ENCODE data around the gene ICAM5. TPM values are rescaled to one million over a fixed set of nuclear protein-coding genes. Genes with fewer than 3 reads are reported as not detected.
A peak's percentile ranks its signal among the peaks of the same experiment; 100 is the strongest.

ICAM5 gene
- total RNA-seq, 1 experiment from 2014 or later, result 53.9 TPM

DNA sequence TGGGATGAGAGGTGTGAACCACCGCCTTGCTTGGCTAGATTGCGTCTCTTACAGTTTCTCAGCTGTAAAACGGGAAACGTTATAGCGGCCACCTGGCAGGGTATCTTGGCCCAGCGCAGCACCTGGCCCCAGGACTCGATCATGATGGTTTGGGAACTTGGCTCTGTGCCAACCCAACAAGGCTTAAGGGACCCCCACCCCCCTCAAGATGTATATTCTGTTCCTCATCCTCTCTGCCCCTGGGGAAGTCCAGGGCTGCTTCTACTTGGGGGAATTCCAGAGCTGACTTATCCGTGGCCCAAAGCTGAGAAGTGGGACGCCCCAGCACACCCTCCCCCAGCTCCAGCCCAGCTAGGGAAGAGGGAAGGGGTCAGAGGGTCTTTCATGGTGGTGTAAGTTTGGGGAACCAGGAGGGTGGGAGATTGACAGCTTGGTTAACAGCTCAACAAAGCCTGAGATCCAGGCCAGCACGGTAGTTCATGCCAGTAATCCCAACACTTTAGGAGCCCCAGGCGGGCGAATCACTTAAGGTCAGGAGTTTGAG, 18.1 kb upstream of the ICAM5 start:
- ChIA-PET POLR2A (no interaction called here), RAD21 (ENCODE audit: low non-redundant PET in 1 of 2, low total read pairs in 2 of 2, uncharacterized antibody in 2 of 2, unreplicated experiment in 2 of 2) (interaction anchor here (1.2 to 3.2 kb wide), 4 partner anchors 18 to 119 kb away, joined by 3 to 31 read pairs (median 8); partner anchors contain the start of gene ICAM5 (in 1 of the 2)), CTCF (interaction anchor here (0.8 to 7.2 kb wide), 4 partner anchors 12 to 120 kb away, joined by 5 to 131 read pairs (median 21); no protein-coding TSS in a partner anchor)
- Histone ChIP-seq H3K79me2 (ENCODE audit: insufficient read depth, low read length) (no peaks in the 10 kb centered on the region), H3K4me2 (ENCODE audit: low read length) (peak overlapping the region; percentile 79), H3K4me1 (ENCODE audit: control insufficient read depth in 1 of 2, insufficient read depth in 2 of 2, low read length in 2 of 2) (peaks cover 7 to 22% of the 10 kb centered on the region in 2 experiments; a peak in 3 of 4 replicates), H3K4me3 (replicated peaks in 1 of 2; ENCODE audit: low read depth in 1 of 2, low read length in 2 of 2) (peak overlapping the region in 1 of 2 experiments; percentile 33; a peak in 2 of 4 replicates), H3K9me2 (ENCODE audit: insufficient read depth) (no peaks in the 10 kb centered on the region), H2AFZ (ENCODE audit: low read depth, low read length, poor library complexity, severe bottlenecking) (no peak overlapping the region), H3K36me3 (ENCODE audit: control insufficient read depth in 1 of 2, insufficient read depth in 2 of 2, low read length in 2 of 2) (peaks cover 0 to 4% of the 10 kb centered on the region in 2 experiments; a peak in 2 of 4 replicates), H3K9ac (ENCODE audit: low read length) (peak overlapping the region; percentile 50; the same call in 1 of the 2 replicates), H4K20me1 (ENCODE audit: insufficient read depth) (no peaks in the 10 kb centered on the region), H3K9me3 (ENCODE audit: control insufficient read depth in 1 of 2, insufficient read depth in 1 of 2, low read depth in 1 of 2, low read length in 2 of 2) (no peaks in the 10 kb centered on the region), H3K27me3 (ENCODE audit: insufficient read depth, low read length) (no peaks in the 10 kb centered on the region), H3K27ac (ENCODE audit: low read depth, low read length) (no peak overlapping the region; the same call in 1 of the 2 replicates)
- TF ChIP-seq FOSL1 (IDR thresholded peaks at IDR 0.05; ENCODE audit: low read depth), result no peak
- no peak for TF ChIP-seq CEBPB (IDR thresholded peaks at IDR 0.05; ENCODE audit: low read depth)
- TF ChIP-seq EZH2 (IDR thresholded peaks at IDR 0.05), result no peak
- TF ChIP-seq, protein P1, sequence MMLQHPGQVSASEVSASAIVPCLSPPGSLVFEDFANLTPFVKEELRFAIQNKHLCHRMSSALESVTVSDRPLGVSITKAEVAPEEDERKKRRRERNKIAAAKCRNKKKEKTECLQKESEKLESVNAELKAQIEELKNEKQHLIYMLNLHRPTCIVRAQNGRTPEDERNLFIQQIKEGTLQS (IDR thresholded peaks at IDR 0.05), result no peak
- no peak for TF ChIP-seq YY1 (IDR thresholded peaks at IDR 0.05; ENCODE audit: extremely low read depth, insufficient replicate concordance, low read depth, low read length)
- no peak for TF ChIP-seq EZH2phosphoT487 (IDR thresholded peaks at IDR 0.05; ENCODE audit: borderline replicate concordance)
- TF ChIP-seq EGR1 (IDR thresholded peaks at IDR 0.05; ENCODE audit: low read depth), result no peak
- TF ChIP-seq, protein P2, sequence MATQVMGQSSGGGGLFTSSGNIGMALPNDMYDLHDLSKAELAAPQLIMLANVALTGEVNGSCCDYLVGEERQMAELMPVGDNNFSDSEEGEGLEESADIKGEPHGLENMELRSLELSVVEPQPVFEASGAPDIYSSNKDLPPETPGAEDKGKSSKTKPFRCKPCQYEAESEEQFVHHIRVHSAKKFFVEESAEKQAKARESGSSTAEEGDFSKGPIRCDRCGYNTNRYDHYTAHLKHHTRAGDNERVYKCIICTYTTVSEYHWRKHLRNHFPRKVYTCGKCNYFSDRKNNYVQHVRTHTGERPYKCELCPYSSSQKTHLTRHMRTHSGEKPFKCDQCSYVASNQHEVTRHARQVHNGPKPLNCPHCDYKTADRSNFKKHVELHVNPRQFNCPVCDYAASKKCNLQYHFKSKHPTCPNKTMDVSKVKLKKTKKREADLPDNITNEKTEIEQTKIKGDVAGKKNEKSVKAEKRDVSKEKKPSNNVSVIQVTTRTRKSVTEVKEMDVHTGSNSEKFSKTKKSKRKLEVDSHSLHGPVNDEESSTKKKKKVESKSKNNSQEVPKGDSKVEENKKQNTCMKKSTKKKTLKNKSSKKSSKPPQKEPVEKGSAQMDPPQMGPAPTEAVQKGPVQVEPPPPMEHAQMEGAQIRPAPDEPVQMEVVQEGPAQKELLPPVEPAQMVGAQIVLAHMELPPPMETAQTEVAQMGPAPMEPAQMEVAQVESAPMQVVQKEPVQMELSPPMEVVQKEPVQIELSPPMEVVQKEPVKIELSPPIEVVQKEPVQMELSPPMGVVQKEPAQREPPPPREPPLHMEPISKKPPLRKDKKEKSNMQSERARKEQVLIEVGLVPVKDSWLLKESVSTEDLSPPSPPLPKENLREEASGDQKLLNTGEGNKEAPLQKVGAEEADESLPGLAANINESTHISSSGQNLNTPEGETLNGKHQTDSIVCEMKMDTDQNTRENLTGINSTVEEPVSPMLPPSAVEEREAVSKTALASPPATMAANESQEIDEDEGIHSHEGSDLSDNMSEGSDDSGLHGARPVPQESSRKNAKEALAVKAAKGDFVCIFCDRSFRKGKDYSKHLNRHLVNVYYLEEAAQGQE (IDR thresholded peaks at IDR 0.05; ENCODE audit: low read depth), result no peak
- TF ChIP-seq POLR2AphosphoS5 (IDR thresholded peaks at IDR 0.05; ENCODE audit: low read depth, low read length), result no peak
- no peak for TF ChIP-seq SRF (IDR thresholded peaks at IDR 0.05; ENCODE audit: low read depth)
- TF ChIP-seq ZFX (IDR thresholded peaks at IDR 0.05), result no peak
- TSS peak; percentile 81 for BruUV-seq (replicated peaks)
- DNase-seq (ENCODE audit: low read depth, low spot score) (no peak), ATAC-seq (no peak)
- intact Hi-C loops (cut with micrococcal nuclease), result no loop called here

All from HCT116 (cell line).